Brain microvascular endothelial cell (primary cell): ENCODE results near the gene MPC2.

Experiments used
- DNase-seq: peaks from one replicate; pipeline ENCODE4 v3.0.0-alpha.2; 2020
- H3K27ac ChIP-seq: fragments of 250-450 bp; sonication (Bioruptor Pico); 2 replicates; pipeline ENCODE4 v1.5.1; 2020; ENCODE audit warnings: mild to moderate bottlenecking, moderate library complexity
- H3K27me3 ChIP-seq: fragments of 250-450 bp; sonication (Bioruptor Pico); replicated peaks from 2 replicates; pipeline ENCODE4 v1.5.1; 2020; ENCODE audit warnings: mild to moderate bottlenecking
- H3K36me3 ChIP-seq: fragments of 250-450 bp; sonication (Bioruptor Pico); replicated peaks from 2 replicates; pipeline ENCODE4 v1.5.1; 2020; ENCODE audit warnings: mild to moderate bottlenecking
- H3K4me3 ChIP-seq: 2 replicates; pipeline ENCODE4 v1.5.1; 2011; ENCODE audit warnings: low read depth, mild to moderate bottlenecking, control low read depth, low read length, moderate library complexity
- in situ Hi-C: cut with HindIII; loops from 2 replicates; pipeline ENCODE4 v1.10.0; 2017; ENCODE audit warnings: low sequenced_read_pairs, low pct_ligation_motif_present
- TF ChIP-seq, protein P1 (sequence below): IDR thresholded peaks from 2 replicates; pipeline ENCODE4 v1.5.1; 2011; ENCODE audit warnings: low read depth, mild to moderate bottlenecking, moderate library complexity, low read length, control low read depth, inconsistent platforms; ENCODE audit errors: missing control alignments

Gene MPC2

DNA sequence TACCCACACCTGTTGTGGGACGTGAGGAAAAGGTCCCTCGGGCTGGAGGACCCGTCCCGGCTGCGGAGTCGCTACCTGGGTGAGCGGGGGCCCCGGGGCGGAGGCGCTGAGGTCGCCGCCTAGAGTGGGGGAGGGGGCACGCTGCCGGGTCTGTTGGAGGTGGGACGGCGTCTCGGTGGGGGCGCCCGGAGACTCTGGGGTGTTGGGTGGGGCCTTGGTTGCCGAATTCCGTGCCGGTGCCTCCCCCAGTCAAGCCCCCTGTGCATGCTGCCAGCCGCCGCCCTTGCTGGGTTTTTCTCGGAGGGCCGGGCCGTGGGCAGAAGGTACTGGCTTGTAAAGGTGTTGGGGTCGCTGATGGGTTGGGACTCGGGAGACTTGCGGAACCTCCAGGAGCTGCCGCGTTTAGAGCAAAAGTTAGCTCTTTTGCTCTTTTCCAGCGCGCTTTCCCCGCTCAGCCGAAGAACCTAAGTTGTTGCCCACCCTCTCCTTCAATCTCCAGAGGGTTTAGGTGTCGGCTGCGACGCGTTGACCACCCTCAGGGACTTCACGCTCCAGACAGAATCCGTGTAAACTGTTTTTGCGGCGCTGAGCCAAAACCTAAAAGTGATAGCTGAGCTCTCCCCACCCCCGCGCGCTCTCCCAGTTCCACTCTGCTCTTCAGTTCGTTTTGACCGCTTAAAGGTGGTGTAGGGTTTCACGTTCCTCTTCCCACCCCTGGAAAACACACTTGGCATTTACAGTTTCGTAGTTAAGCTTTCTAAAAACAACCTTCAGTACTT, at the start of gene MPC2:
Gene MPC2, minus strand, starts transcription at position 143 of the 779 bp plus-strand sequence. CDS start 1,231 bp downstream, outside the sequence.
- TF ChIP-seq, protein P1, sequence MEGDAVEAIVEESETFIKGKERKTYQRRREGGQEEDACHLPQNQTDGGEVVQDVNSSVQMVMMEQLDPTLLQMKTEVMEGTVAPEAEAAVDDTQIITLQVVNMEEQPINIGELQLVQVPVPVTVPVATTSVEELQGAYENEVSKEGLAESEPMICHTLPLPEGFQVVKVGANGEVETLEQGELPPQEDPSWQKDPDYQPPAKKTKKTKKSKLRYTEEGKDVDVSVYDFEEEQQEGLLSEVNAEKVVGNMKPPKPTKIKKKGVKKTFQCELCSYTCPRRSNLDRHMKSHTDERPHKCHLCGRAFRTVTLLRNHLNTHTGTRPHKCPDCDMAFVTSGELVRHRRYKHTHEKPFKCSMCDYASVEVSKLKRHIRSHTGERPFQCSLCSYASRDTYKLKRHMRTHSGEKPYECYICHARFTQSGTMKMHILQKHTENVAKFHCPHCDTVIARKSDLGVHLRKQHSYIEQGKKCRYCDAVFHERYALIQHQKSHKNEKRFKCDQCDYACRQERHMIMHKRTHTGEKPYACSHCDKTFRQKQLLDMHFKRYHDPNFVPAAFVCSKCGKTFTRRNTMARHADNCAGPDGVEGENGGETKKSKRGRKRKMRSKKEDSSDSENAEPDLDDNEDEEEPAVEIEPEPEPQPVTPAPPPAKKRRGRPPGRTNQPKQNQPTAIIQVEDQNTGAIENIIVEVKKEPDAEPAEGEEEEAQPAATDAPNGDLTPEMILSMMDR, result no peak
- in situ Hi-C loops, result no loop called here
- DNase-seq, result peak; percentile 53
- Histone ChIP-seq H3K36me3 (no peaks in the 10 kb centered on the region), H3K27ac (peak within 1 kb of the TSS; percentile 93), H3K4me3 (peak within 1 kb of the TSS; percentile 91), H3K27me3 (no peaks in the 10 kb centered on the region)

DNA sequence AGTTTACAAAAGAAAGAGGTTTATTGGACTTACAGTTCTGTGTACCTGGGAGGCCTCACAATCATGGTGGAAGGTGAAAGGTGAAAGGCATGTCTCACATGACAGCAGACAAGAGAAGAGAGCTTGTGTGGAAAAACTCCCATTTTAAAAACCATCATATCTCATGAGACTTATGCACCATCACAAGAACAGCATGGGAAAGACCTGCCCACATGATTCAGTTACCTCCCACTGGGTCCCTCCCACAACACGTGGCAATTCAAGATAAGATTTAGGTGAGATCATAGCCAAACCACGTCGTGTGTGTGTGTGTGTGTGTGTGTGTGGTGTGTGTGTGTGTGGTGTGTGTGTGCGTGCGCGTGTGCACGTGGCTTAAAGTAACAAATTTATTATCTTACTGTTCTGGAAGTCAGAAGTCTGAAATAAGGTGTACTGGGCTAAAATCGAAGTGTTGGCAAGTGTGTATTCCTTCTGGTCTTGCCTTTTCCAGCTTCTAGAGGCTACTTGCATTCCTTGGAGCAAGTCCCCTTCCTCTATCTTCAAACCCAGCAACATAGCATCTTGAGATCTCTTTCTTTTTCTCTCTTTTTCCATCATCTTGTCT, 48.1 kb upstream of the MPC2 start:
- in situ Hi-C loops, result no loop called here
- TF ChIP-seq, protein P1, result no peak
- Histone ChIP-seq H3K27me3 (no peaks in the 10 kb centered on the region), H3K4me3 (no peak overlapping the region), H3K36me3 (peaks cover 3% of the 10 kb centered on the region), H3K27ac (no peak overlapping the region)
- DNase-seq, result peak; percentile 45

DNA sequence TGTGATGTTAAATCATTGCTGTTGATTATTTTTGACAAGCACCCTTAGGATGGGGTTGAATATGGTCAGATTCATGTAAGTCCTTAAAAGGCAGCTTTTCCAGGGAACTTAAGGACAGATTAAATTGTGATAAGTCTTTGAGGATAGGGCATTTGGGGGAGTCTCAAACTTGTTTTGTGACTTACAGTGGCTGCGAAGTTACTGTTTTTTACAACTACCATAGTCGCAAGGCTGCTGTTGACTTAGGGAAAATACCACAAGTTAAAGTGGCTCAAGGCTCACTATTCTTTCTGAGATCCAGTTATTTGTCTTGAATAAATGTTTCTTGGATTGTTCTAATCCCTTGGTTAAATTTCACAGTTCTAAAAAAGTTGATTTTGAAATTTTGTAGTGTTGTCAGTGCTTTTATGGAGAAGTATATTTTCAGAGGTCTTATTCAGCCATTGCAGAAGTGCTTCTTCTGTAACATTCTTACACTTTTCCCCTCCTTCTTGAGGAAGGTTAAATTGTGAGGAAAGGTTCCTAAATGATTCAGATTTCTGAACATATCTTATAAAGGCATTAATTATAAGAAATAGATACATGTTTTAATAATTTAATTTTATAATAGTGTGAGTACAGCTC, 47.0 kb upstream of the MPC2 start:
- DNase-seq, result no peak
- in situ Hi-C loops, result no loop called here
- Histone ChIP-seq H3K27ac (no peak overlapping the region), H3K27me3 (no peaks in the 10 kb centered on the region), H3K36me3 (peaks cover 3% of the 10 kb centered on the region), H3K4me3 (no peak overlapping the region)
- TF ChIP-seq, protein P1, result no peak

DNA sequence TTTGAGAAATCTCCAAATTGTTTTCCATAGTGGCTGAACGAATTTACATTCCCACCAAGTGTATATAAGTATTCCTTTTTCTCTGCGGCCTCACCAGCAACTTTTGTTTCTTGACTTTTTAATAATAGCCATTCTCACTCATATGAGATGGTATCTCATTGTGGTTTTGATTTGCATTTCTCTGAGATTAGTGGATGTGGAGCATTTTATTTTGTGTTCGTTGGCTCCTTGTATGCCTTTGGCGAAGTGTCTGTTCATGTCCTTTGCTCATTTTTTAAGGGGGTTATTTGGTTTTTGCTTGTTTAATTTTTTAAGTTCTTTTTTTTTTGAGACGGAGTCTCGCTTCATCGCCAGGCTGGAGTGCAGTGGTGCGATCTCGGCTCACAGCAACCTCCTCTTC, 45.1 kb upstream of the MPC2 start:
- Histone ChIP-seq H3K36me3 (peaks cover 3% of the 10 kb centered on the region), H3K27me3 (no peaks in the 10 kb centered on the region), H3K4me3 (no peak overlapping the region), H3K27ac (no peak overlapping the region)
- TF ChIP-seq, protein P1, result no peak
- DNase-seq, result no peak
- in situ Hi-C loops, result no loop called here

DNA sequence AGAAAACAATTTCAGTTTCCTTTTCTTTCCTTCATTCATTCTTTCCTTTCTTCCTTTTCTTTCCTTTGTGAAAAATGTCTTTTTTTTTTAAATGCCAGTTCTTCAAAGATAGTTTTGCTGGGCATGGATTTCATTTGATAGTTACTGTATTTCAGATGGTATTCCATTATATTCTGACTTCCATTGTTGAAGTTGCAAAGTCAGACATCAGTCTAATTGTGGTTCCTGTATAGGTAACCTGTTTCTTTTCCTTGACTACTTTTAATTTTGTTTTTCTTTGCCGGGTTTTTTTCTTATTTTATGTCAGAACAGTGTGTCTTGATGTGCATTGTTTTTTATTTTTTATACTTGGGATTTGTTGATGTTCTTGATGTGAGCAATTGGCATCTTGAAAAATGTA, 40.4 kb upstream of the MPC2 start:
- in situ Hi-C loops, result no loop called here
- Histone ChIP-seq H3K27ac (no peak overlapping the region), H3K36me3 (peaks cover 4% of the 10 kb centered on the region), H3K4me3 (no peak overlapping the region), H3K27me3 (no peaks in the 10 kb centered on the region)
- TF ChIP-seq, protein P1, result no peak
- DNase-seq, result no peak
